GM23338 (cell line): Measurements from ENCODE around the gene EIF3F. TPM values are rescaled to one million over a fixed set of nuclear protein-coding genes. Genes with fewer than 3 reads are reported as not detected.

Experiments used
- ATAC-seq: fragments of 200-7000 bp; cut with Tn5 transposase; 3 replicates; pipeline ENCODE4 v1.9.1; 2020
- DNase-seq: peaks from one replicate; pipeline ENCODE4 v3.0.0-alpha.2; 2015; ENCODE audit warnings: low spot score
- H2AFZ ChIP-seq: fragments of 200-600 bp; sonication (generic); 2 replicates; pipeline ENCODE4 v1.8.0; 2016; ENCODE audit warnings: antibody characterized with exemption, mild to moderate bottlenecking, moderate library complexity
- H3F3A ChIP-seq: fragments of 200-600 bp; sonication (generic); replicated peaks from 2 replicates; pipeline ENCODE4 v1.8.0; 2017; ENCODE audit warnings: antibody characterized with exemption, mixed run types, low read depth
- H3K27ac ChIP-seq: fragments of 200-600 bp; sonication (generic); 2 replicates; pipeline ENCODE4 v1.6.1; 2016; ENCODE audit warnings: low read depth
- H3K27me3 ChIP-seq: fragments of 200-600 bp; sonication (generic); 2 replicates; pipeline ENCODE4 v1.8.0; 2016; ENCODE audit warnings: mild to moderate bottlenecking, mixed run types, moderate library complexity; ENCODE audit not compliant: insufficient read depth
- H3K36me3 ChIP-seq: fragments of 200-600 bp; sonication (generic); 2 replicates; pipeline ENCODE4 v1.8.0; 2016; ENCODE audit warnings: mild to moderate bottlenecking; ENCODE audit not compliant: insufficient read depth
- H3K4me1 ChIP-seq: fragments of 200-600 bp; sonication (generic); 2 replicates; pipeline ENCODE4 v1.8.0; 2016; ENCODE audit warnings: mild to moderate bottlenecking, moderate library complexity; ENCODE audit not compliant: insufficient read depth
- H3K4me2 ChIP-seq: fragments of 200-600 bp; sonication (generic); 2 replicates; pipeline ENCODE4 v1.7.1; 2017; ENCODE audit warnings: mixed run types
- H3K4me3 ChIP-seq: fragments of 200-600 bp; sonication (generic); 2 replicates; pipeline ENCODE4 v1.6.1; 2016; ENCODE audit warnings: mixed run types
- H3K79me2 ChIP-seq: fragments of 200-600 bp; sonication (generic); replicated peaks from 2 replicates; pipeline ENCODE4 v1.8.0; 2017; ENCODE audit warnings: mild to moderate bottlenecking; ENCODE audit not compliant: insufficient read depth
- H3K9me2 ChIP-seq: fragments of 200-600 bp; sonication (generic); 2 replicates; pipeline ENCODE4 v1.8.0; 2017; ENCODE audit not compliant: insufficient read depth
- H4K20me1 ChIP-seq: fragments of 200-600 bp; sonication (generic); replicated peaks from 2 replicates; pipeline ENCODE4 v1.8.0; 2017; ENCODE audit warnings: mild to moderate bottlenecking; ENCODE audit not compliant: insufficient read depth
- H3K27ac Mint-ChIP-seq: 2 replicates; pipeline ENCODE4 v1.8.0; 2020; ENCODE audit warnings: inconsistent platforms, mild to moderate bottlenecking, moderate library complexity, mixed read lengths
- H3K27me3 Mint-ChIP-seq: 3 replicates; pipeline ENCODE4 v1.8.0; 2022; ENCODE audit warnings: low read depth, mild to moderate bottlenecking, moderate library complexity, mixed read lengths, inconsistent platforms; ENCODE audit not compliant: insufficient read depth, poor library complexity
- H3K36me3 Mint-ChIP-seq: 3 replicates; pipeline ENCODE4 v1.8.0; 2021; ENCODE audit warnings: low read depth, mild to moderate bottlenecking, inconsistent platforms, moderate library complexity, mixed read lengths
- H3K4me1 Mint-ChIP-seq: 3 replicates; pipeline ENCODE4 v1.8.0; 2020; ENCODE audit warnings: mild to moderate bottlenecking, inconsistent platforms, mixed read lengths
- H3K4me3 Mint-ChIP-seq: 3 replicates; pipeline ENCODE4 v1.8.0; 2021; ENCODE audit warnings: moderate library complexity, mild to moderate bottlenecking, inconsistent platforms, mixed read lengths
- H3K9me3 Mint-ChIP-seq: 3 replicates; pipeline ENCODE4 v1.8.0; 2020; ENCODE audit warnings: moderate library complexity, mild to moderate bottlenecking, inconsistent platforms, mixed read lengths
- CREB1 ChIP-seq: fragments of 250-450 bp; sonication (Bioruptor Pico); IDR thresholded peaks from 2 replicates; pipeline ENCODE4 v1.5.0; 2020; ENCODE audit warnings: low read depth, mild to moderate bottlenecking, moderate library complexity
- CTCF ChIP-seq, 2 experiments: fragments of 200-600 bp in 1 of 2; sonication (generic) in 1 of 2; conservative IDR thresholded peaks; 2 replicates each; pipeline versions ENCODE4 v1.5.1 to v1.6.1; 2016 to 2017; ENCODE audit warnings: antibody characterized with exemption in 2 of 2, low read depth in 2 of 2, mild to moderate bottlenecking in 2 of 2, moderate library complexity in 1 of 2
- EZH2phosphoT487 ChIP-seq: fragments of 200-600 bp; sonication (generic); IDR thresholded peaks from one replicate; pipeline ENCODE4 v1.8.1; 2018; ENCODE audit warnings: antibody characterized with exemption; ENCODE audit not compliant: unreplicated experiment
- JUNB ChIP-seq: IDR thresholded peaks from one replicate; pipeline ENCODE4 v1.6.1; 2016; ENCODE audit warnings: antibody characterized with exemption; ENCODE audit not compliant: unreplicated experiment
- NANOG ChIP-seq: IDR thresholded peaks from 2 replicates; pipeline ENCODE4 v1.6.1; 2016; ENCODE audit warnings: antibody characterized with exemption, borderline replicate concordance
- POLR2AphosphoS5 ChIP-seq: IDR thresholded peaks from 2 replicates; pipeline ENCODE4 v1.6.1; 2016; ENCODE audit warnings: antibody characterized with exemption, low read depth
- STAT1 ChIP-seq: IDR thresholded peaks from one replicate; pipeline ENCODE4 v1.6.1; 2016; ENCODE audit warnings: antibody characterized with exemption; ENCODE audit not compliant: unreplicated experiment
- ZNF331 ChIP-seq: fragments of 250-450 bp; sonication (Bioruptor Pico); IDR thresholded peaks from 2 replicates; pipeline ENCODE4 v1.5.0; 2020; ENCODE audit warnings: low read depth, mild to moderate bottlenecking, moderate library complexity
- ZNF462 ChIP-seq: fragments of 250-450 bp; sonication (Bioruptor Pico); IDR thresholded peaks from 2 replicates; pipeline ENCODE4 v1.5.0; 2020; ENCODE audit warnings: mild to moderate bottlenecking, moderate library complexity
- polyA plus RNA-seq: library from polyadenylated mRNA; unstranded; fragments of >200 nt; fragmentation: Nextera tagmentation; extraction: Ambion mirVana; gene quantifications from 2 replicates; pipeline ENCODE4 v1.2.1, GENCODE V29; 2016
- total RNA-seq: library from RNA; depleted of rRNA; stranded (reverse); fragments of >200 nt; shearing (Covaris generic); gene quantifications from 2 replicates; pipeline ENCODE4 v1.2.3, GENCODE V29; 2014

Gene EIF3F
- total and polyA plus RNA-seq, 2 experiments from 2014 or later = 237 to 555 TPM

- no peak for TF ChIP-seq ZNF462 (CRISPR knock-in tag)
Measured at GRCh38 chr11:8025816-8026215, 38.7 kb downstream of the EIF3F start (continued).

GRCh38 chr11:8026982-8027381, 39.8 kb downstream of the EIF3F start:
- Mint-ChIP-seq H3K27ac (no peak overlapping the region), H3K36me3 (no peaks in the 10 kb centered on the region), H3K4me3 (no peak overlapping the region), H3K27me3 (peaks cover 4% of the 10 kb centered on the region), H3K4me1 (no peaks in the 10 kb centered on the region), H3K9me3 (no peaks in the 10 kb centered on the region)
- Histone ChIP-seq H3K27me3 (peaks cover 5% of the 10 kb centered on the region; the same call in 1 of the 2 replicates), H3K9me2 (no peaks in the 10 kb centered on the region), H3K36me3 (no peaks in the 10 kb centered on the region), H3F3A (no peaks in the 10 kb centered on the region), H3K4me2 (no peak overlapping the region), H4K20me1 (no peaks in the 10 kb centered on the region), H3K79me2 (no peaks in the 10 kb centered on the region), H2AFZ (no peak overlapping the region), H3K4me1 (no peaks in the 10 kb centered on the region), H3K27ac (no peak overlapping the region), H3K4me3 (no peak overlapping the region)
- no peak for DNase-seq
- ATAC-seq = no peak
- TF ChIP-seq CREB1 (CRISPR knock-in tag) = no peak
- no peak for TF ChIP-seq STAT1
- TF ChIP-seq JUNB = no peak
- TF ChIP-seq POLR2AphosphoS5 = no peak
- TF ChIP-seq ZNF331 (CRISPR knock-in tag) = no peak
- no peak for TF ChIP-seq ZNF462 (CRISPR knock-in tag)
- no peak for TF ChIP-seq EZH2phosphoT487
- TF ChIP-seq CTCF (conservative IDR thresholded peaks at IDR 0.05; ENCODE audit: low read depth in 2 of 2) = no peak
- TF ChIP-seq NANOG = no peak
